GM21737 (cell line): ENCODE data around the gene GIMAP1.

Source experiments
- ATAC-seq: cut with Tn5 transposase; IDR thresholded peaks from one replicate; pipeline ENCODE4 v1.9.1; 2021; ENCODE audit warnings: mild to moderate bottlenecking, moderate library complexity; ENCODE audit not compliant: unreplicated experiment

Gene GIMAP1

GRCh38 chr7:150745876-150746275 is 29.5 kb downstream of the GIMAP1 start:
- no peak for ATAC-seq

- ATAC-seq, result no peak
Measured at GRCh38 chr7:150746921-150747320, 30.5 kb downstream of the GIMAP1 start.

GRCh38 chr7:150748376-150748775 is 32.0 kb downstream of the GIMAP1 start:
- no peak for ATAC-seq

- ATAC-seq, result no peak
Measured at GRCh38 chr7:150751702-150752101, 35.3 kb downstream of the GIMAP1 start.

GRCh38 chr7:150753239-150753638 is 36.8 kb downstream of the GIMAP1 start:
- ATAC-seq, result no peak

GRCh38 chr7:150753826-150754603 is 37.6 kb downstream of the GIMAP1 start:
- no peak for ATAC-seq

GRCh38 chr7:150754951-150755350 is 38.5 kb downstream of the GIMAP1 start:
- no peak for ATAC-seq

- peak; percentile 54 for ATAC-seq
Measured at GRCh38 chr7:150755473-150756099, 39.2 kb downstream of the GIMAP1 start.

- ATAC-seq, result no peak
Measured at GRCh38 chr7:150756166-150756565, 39.8 kb downstream of the GIMAP1 start.

GRCh38 chr7:150756858-150757257 is 40.4 kb downstream of the GIMAP1 start:
- no peak for ATAC-seq

- no peak for ATAC-seq
Measured at GRCh38 chr7:150759479-150759878, 43.1 kb downstream of the GIMAP1 start.

GRCh38 chr7:150766334-150766709 is 49.9 kb downstream of the GIMAP1 start:
- no peak for ATAC-seq

- no peak for ATAC-seq
Measured at GRCh38 chr7:150769768-150770167, 53.4 kb downstream of the GIMAP1 start.
